HCT116 (cell line): ENCODE measurements around the gene DYNLL2. TPM values are rescaled to one million over a fixed set of nuclear protein-coding genes. Genes with fewer than 3 reads are reported as not detected.

Source experiments
- ATAC-seq: fragments of 200-7000 bp; cut with Tn5 transposase; 2 replicates; pipeline ENCODE4 v1.9.1; 2020; ENCODE audit warnings: mild to moderate bottlenecking, moderate library complexity
- BruUV-seq: library from RNA; stranded (reverse); fragments of 400-500 nt; replicated peaks from 2 replicates; lab custom pipeline; 2021; lab: Mats Ljungman, UMichigan
- CTCF ChIA-PET: fragments of 300-600 bp; sonication (Branson Sonifier 250); formaldehyde crosslinking; loops from one replicate; lab custom pipeline; 2021; ENCODE audit warnings: antibody characterized with exemption; lab: Charles Lee
- POLR2A ChIA-PET: fragments of 300-600, 350-600 bp; sonication (Branson Sonifier 250); formaldehyde crosslinking; loops from one replicate; lab custom pipeline; 2021; ENCODE audit warnings: antibody characterized with exemption; lab: Charles Lee
- RAD21 ChIA-PET, 2 experiments: fragments of 300-600 bp; sonication (Branson Sonifier 250); formaldehyde crosslinking; loops; one replicate each; lab custom pipeline; 2023; ENCODE audit warnings: low total read pairs in 2 of 2; ENCODE audit not compliant: uncharacterized antibody in 2 of 2, unreplicated experiment in 2 of 2, low non-redundant PET in 1 of 2; lab: Charles Lee
- DNase-seq: peaks from one replicate; pipeline ENCODE4 v3.0.0-alpha.2; 2010; ENCODE audit warnings: low read depth, low spot score
- H2AFZ ChIP-seq: fragments of 200-600 bp; shearing (Covaris generic), sonication (generic); 2 replicates; pipeline ENCODE4 v1.6.1; 2017; ENCODE audit warnings: low read depth, mixed run types, mixed read lengths, antibody characterized with exemption, low read length; ENCODE audit not compliant: poor library complexity, severe bottlenecking
- H3K27ac ChIP-seq: 2 replicates; pipeline ENCODE4 v1.5.1; 2012; ENCODE audit warnings: low read depth, low read length
- H3K27me3 ChIP-seq: fragments of 200-600 bp; sonication (generic); 2 replicates; pipeline ENCODE4 v1.6.1; 2016; ENCODE audit warnings: mixed run types, low read length, mixed read lengths; ENCODE audit not compliant: insufficient read depth
- H3K36me3 ChIP-seq, 2 experiments: fragments of 200-500 bp in 1 of 2; fragments of 200-600 bp in 1 of 2; sonication (Bioruptor generic) in 1 of 2; sonication (generic) in 1 of 2; 2 replicates each; pipeline versions ENCODE4 v1.5.1 to v1.6.1; 2014 to 2016; ENCODE audit warnings: low read length in 2 of 2, inconsistent platforms in 1 of 2, mixed read lengths in 1 of 2, mixed run types in 1 of 2; ENCODE audit not compliant: insufficient read depth in 2 of 2, control insufficient read depth in 1 of 2
- H3K4me1 ChIP-seq, 2 experiments: fragments of 200-600 bp in 1 of 2; sonication (generic) in 1 of 2; 2 replicates each; pipeline versions ENCODE4 v1.5.1 to v1.6.1; 2012 to 2017; ENCODE audit warnings: low read length in 2 of 2, inconsistent platforms in 1 of 2, mild to moderate bottlenecking in 1 of 2, mixed read lengths in 1 of 2, mixed run types in 1 of 2, moderate library complexity in 1 of 2; ENCODE audit not compliant: insufficient read depth in 2 of 2, control insufficient read depth in 1 of 2
- H3K4me2 ChIP-seq: fragments of 200-600 bp; sonication (generic); 2 replicates; pipeline ENCODE4 v1.6.1; 2017; ENCODE audit warnings: mixed run types, low read length, mixed read lengths
- H3K4me3 ChIP-seq, 2 experiments: fragments of 200-600 bp in 1 of 2; sonication (generic) in 1 of 2; replicated peaks in 1 of 2; 2 replicates each; pipeline ENCODE4 v1.5.1; 2011 to 2016; ENCODE audit warnings: low read length in 2 of 2, control low read depth in 1 of 2, low read depth in 1 of 2, mild to moderate bottlenecking in 1 of 2, mixed read lengths in 1 of 2, mixed run types in 1 of 2
- H3K79me2 ChIP-seq: fragments of 200-600 bp; sonication (generic); 2 replicates; pipeline ENCODE4 v1.6.1; 2017; ENCODE audit warnings: mild to moderate bottlenecking, mixed run types, low read length, moderate library complexity, mixed read lengths; ENCODE audit not compliant: insufficient read depth
- H3K9ac ChIP-seq: fragments of 200-600 bp; sonication (generic); 2 replicates; pipeline ENCODE4 v1.6.1; 2016; ENCODE audit warnings: low read length, mixed read lengths
- H3K9me2 ChIP-seq: fragments of 200-600 bp; sonication (generic), shearing (Covaris generic); 2 replicates; pipeline ENCODE4 v1.6.1; 2017; ENCODE audit warnings: mixed run types, mild to moderate bottlenecking, moderate library complexity; ENCODE audit not compliant: insufficient read depth
- H3K9me3 ChIP-seq, 2 experiments: fragments of 200-500 bp in 1 of 2; fragments of 200-600 bp in 1 of 2; sonication (Bioruptor generic) in 1 of 2; sonication (generic) in 1 of 2; 2 replicates each; pipeline ENCODE4 v1.6.1; 2014 to 2017; ENCODE audit warnings: low read length in 2 of 2, mixed read lengths in 2 of 2, inconsistent platforms in 1 of 2, low read depth in 1 of 2, mild to moderate bottlenecking in 1 of 2, mixed run types in 1 of 2, moderate library complexity in 1 of 2; ENCODE audit not compliant: control insufficient read depth in 1 of 2, insufficient read depth in 1 of 2
- H4K20me1 ChIP-seq: fragments of 200-600 bp; sonication (generic), shearing (Covaris generic); 2 replicates; pipeline ENCODE4 v1.6.1; 2017; ENCODE audit warnings: mixed run types, mild to moderate bottlenecking, moderate library complexity; ENCODE audit not compliant: insufficient read depth
- CBX3 ChIP-seq: IDR thresholded peaks from 2 replicates; pipeline ENCODE4 v1.6.1; 2012; ENCODE audit warnings: low read depth
- CEBPB ChIP-seq: IDR thresholded peaks from 2 replicates; pipeline ENCODE4 v1.6.1; 2012; ENCODE audit warnings: low read depth
- FOSL1 ChIP-seq: IDR thresholded peaks from 2 replicates; pipeline ENCODE4 v1.6.1; 2012; ENCODE audit warnings: low read depth
- SP1 ChIP-seq: IDR thresholded peaks from 2 replicates; pipeline ENCODE4 v1.6.1; 2012; ENCODE audit warnings: low read depth
- YY1 ChIP-seq: IDR thresholded peaks from 2 replicates; pipeline ENCODE4 v1.6.1; 2011; ENCODE audit warnings: low read length, low read depth, moderate library complexity, mild to moderate bottlenecking; ENCODE audit not compliant: insufficient replicate concordance; ENCODE audit errors: extremely low read depth
- ZFX ChIP-seq: fragments of 450-650 bp; IDR thresholded peaks from 2 replicates; pipeline ENCODE4 v1.6.1; 2017
- intact Hi-C: fragments of 100-400 bp; cut with micrococcal nuclease; formaldehyde crosslinking; loops from 2 replicates; pipeline ENCODE4 v1.10.0; 2022
- total RNA-seq: library from RNA; stranded (reverse); gene quantifications from one replicate; pipeline ENCODE4 v1.2.1, GENCODE V29; 2021; ENCODE audit not compliant: unreplicated experiment
- TF ChIP-seq, protein P1 (sequence below): IDR thresholded peaks from 2 replicates; pipeline ENCODE4 v1.6.1; 2012
- TF ChIP-seq, protein P2 (sequence below), 3 experiments: fragments of 200-600 bp in 1 of 3; sonication (generic) in 1 of 3; IDR thresholded peaks in 2 of 3; conservative IDR thresholded peaks in 1 of 3; 2 replicates each; pipeline ENCODE4 v1.5.1; 2012 to 2017; ENCODE audit warnings: low read depth in 2 of 3, low read length in 2 of 3, antibody characterized with exemption in 1 of 3, borderline replicate concordance in 1 of 3, control low read depth in 1 of 3, mild to moderate bottlenecking in 1 of 3, mixed read lengths in 1 of 3, mixed run types in 1 of 3, moderate library complexity in 1 of 3; ENCODE audit not compliant: insufficient read depth in 1 of 3

DYNLL2 gene
- total RNA-seq, 1 experiment from 2014 or later, result 54.9 TPM

DNA sequence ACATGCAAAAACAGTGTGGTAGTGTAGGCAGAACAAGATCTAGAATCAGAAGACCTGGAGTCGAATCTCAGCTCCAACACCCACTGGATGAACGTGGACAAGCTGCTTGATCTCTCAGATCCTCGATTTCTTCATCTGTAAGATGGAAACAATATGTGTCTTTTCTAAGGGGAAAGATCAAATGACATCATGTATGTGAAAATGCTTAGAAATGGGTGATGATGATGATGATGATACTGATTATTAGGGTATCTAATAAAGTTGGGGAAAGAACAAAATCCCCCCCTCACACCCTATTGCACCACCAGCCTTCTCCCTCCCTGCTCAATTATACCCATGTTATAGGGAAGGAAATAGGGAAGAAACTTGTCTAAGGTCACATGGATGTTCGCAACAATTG, 10.9 kb downstream of the DYNLL2 start:
- Histone ChIP-seq H3K9ac (no peak overlapping the region), H3K4me3 (no peak overlapping the region), H3K36me3 (peaks cover 38 to 40% of the 10 kb centered on the region in 2 experiments), H3K27ac (no peak overlapping the region), H3K9me3 (no peaks in the 10 kb centered on the region), H3K4me1 (no peaks in the 10 kb centered on the region; a peak in 1 of 4 replicates), H3K27me3 (no peaks in the 10 kb centered on the region), H4K20me1 (no peaks in the 10 kb centered on the region), H2AFZ (no peak overlapping the region), H3K9me2 (no peaks in the 10 kb centered on the region), H3K79me2 (peaks cover 14% of the 10 kb centered on the region), H3K4me2 (no peak overlapping the region)
- ATAC-seq (no peak), DNase-seq (no peak)
- RAD21 ChIA-PET, result no interaction called here
- BruUV-seq, result no TSS peak
- TF ChIP-seq SP1 (no peak), ZFX (no peak), YY1 (no peak), CBX3 (no peak), FOSL1 (no peak), CEBPB (no peak)
- TF ChIP-seq, protein P1, sequence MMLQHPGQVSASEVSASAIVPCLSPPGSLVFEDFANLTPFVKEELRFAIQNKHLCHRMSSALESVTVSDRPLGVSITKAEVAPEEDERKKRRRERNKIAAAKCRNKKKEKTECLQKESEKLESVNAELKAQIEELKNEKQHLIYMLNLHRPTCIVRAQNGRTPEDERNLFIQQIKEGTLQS, result no peak
- POLR2A ChIA-PET, result no interaction called here
- intact Hi-C loops, result no loop called here
- CTCF ChIA-PET, result no interaction called here

- POLR2A ChIA-PET, result interaction anchor here (1.0 to 2.9 kb wide), 3 partner anchors 10 to 89 kb away, joined by 4 to 11 read pairs (median 4); partner anchors contain the start of genes DYNLL2 and SRSF1
Observed at GRCh38 chr17:58096892-58097291, 13.7 kb downstream of the DYNLL2 start.

More at GRCh38 chr17:58096892-58097291, 13.7 kb downstream of the DYNLL2 start:
- Histone ChIP-seq H3K9ac (no peak overlapping the region), H3K27ac (no peak overlapping the region), H4K20me1 (no peaks in the 10 kb centered on the region), H3K4me3 (no peak overlapping the region), H2AFZ (no peak overlapping the region), H3K4me2 (no peak overlapping the region), H3K4me1 (no peaks in the 10 kb centered on the region; a peak in 1 of 4 replicates), H3K9me2 (no peaks in the 10 kb centered on the region), H3K9me3 (no peaks in the 10 kb centered on the region), H3K27me3 (no peaks in the 10 kb centered on the region), H3K36me3 (peaks cover 10 to 12% of the 10 kb centered on the region in 2 experiments; a peak in 3 of 4 replicates)
- RAD21 ChIA-PET, result no interaction called here
- no peak for DNase-seq
- intact Hi-C loops, result no loop called here
- CTCF ChIA-PET, result interaction anchor here (1.0 kb wide), 1 partner anchor 97 kb away, joined by 3 read pairs; no protein-coding TSS in a partner anchor
- BruUV-seq, result no TSS peak
- ATAC-seq, result peak; percentile 70
- no peak for TF ChIP-seq ZFX
- no peak for TF ChIP-seq FOSL1
- TF ChIP-seq, protein P2, sequence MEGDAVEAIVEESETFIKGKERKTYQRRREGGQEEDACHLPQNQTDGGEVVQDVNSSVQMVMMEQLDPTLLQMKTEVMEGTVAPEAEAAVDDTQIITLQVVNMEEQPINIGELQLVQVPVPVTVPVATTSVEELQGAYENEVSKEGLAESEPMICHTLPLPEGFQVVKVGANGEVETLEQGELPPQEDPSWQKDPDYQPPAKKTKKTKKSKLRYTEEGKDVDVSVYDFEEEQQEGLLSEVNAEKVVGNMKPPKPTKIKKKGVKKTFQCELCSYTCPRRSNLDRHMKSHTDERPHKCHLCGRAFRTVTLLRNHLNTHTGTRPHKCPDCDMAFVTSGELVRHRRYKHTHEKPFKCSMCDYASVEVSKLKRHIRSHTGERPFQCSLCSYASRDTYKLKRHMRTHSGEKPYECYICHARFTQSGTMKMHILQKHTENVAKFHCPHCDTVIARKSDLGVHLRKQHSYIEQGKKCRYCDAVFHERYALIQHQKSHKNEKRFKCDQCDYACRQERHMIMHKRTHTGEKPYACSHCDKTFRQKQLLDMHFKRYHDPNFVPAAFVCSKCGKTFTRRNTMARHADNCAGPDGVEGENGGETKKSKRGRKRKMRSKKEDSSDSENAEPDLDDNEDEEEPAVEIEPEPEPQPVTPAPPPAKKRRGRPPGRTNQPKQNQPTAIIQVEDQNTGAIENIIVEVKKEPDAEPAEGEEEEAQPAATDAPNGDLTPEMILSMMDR (IDR thresholded peaks at IDR 0.05 in 2 of 3, conservative IDR thresholded peaks at IDR 0.05 in 1 of 3; ENCODE audit: borderline replicate concordance in 1 of 3, insufficient read depth in 1 of 3, low read depth in 2 of 3, low read length in 2 of 3), result peak in 2 of 3 experiments; percentile 30 to 49; a peak in 2 of 6 replicates
- TF ChIP-seq, all 23 proteins: peak for 1
- H3K79me2 ChIP-seq, result no peaks in the 10 kb centered on the region; the same call in 1 of the 2 replicates
